ENCODE results near the gene ARAP1. TPM values are rescaled to one million over a fixed set of nuclear protein-coding genes. Genes with fewer than 3 reads are reported as not detected.

The ARAP1 gene
- total and polyA plus RNA-seq, 7 experiments from 2014 or later, result 30.4 to 317 (median 132) TPM

GRCh38 chr11:72655014-72655413 is 97.2 kb downstream of the ARAP1 start:
- Mint-ChIP-seq H3K4me1 (no peaks in the 10 kb centered on the region), H3K27ac (no peak overlapping the region), H3K4me3 (no peak overlapping the region), H3K36me3 (no peaks in the 10 kb centered on the region), H3K27me3 (peaks cover 0 to 14% (median 0%) of the 10 kb centered on the region in 5 donors), H3K9me3 (no peaks in the 10 kb centered on the region)
- intact Hi-C loops (cut with micrococcal nuclease), result no loop called here
- H3K9me3 ChIP-seq (ENCODE audit: control insufficient read depth in 2 of 3, low read length in 3 of 3), result no peaks in the 10 kb centered on the region
- H3K4me1 ChIP-seq (ENCODE audit: control insufficient read depth in 2 of 2, insufficient read depth in 2 of 2, low read length in 2 of 2), result no peaks in the 10 kb centered on the region
- no peak overlapping the region for H3K4me3 ChIP-seq (ENCODE audit: low read length)
- ChIA-PET CTCF (no interaction called here), POLR2A (no interaction called here)
- DNase-seq (no peak), ATAC-seq (no peak)
- no peak overlapping the region for H3K27ac ChIP-seq (ENCODE audit: low read depth, low read length)
- no peaks in the 10 kb centered on the region for H3K36me3 ChIP-seq (ENCODE audit: control insufficient read depth in 2 of 3, insufficient read depth in 3 of 3, low read length in 3 of 3)
- H3K27me3 ChIP-seq (ENCODE audit: control insufficient read depth in 2 of 2, insufficient read depth in 2 of 2, low read length in 2 of 2), result no peaks in the 10 kb centered on the region

GRCh38 chr11:72653649-72654048 is 98.6 kb downstream of the ARAP1 start:
- Histone ChIP-seq H3K27me3 (ENCODE audit: control insufficient read depth in 2 of 2, insufficient read depth in 2 of 2, low read length in 2 of 2) (no peaks in the 10 kb centered on the region), H3K9me3 (ENCODE audit: control insufficient read depth in 2 of 3, low read length in 3 of 3) (no peaks in the 10 kb centered on the region), H3K4me3 (ENCODE audit: low read length) (no peak overlapping the region), H3K27ac (ENCODE audit: low read depth, low read length) (no peak overlapping the region), H3K4me1 (ENCODE audit: control insufficient read depth in 2 of 2, insufficient read depth in 2 of 2, low read length in 2 of 2) (no peaks in the 10 kb centered on the region), H3K36me3 (ENCODE audit: control insufficient read depth in 2 of 3, insufficient read depth in 3 of 3, low read length in 3 of 3) (no peaks in the 10 kb centered on the region)
- Mint-ChIP-seq H3K9me3 (no peaks in the 10 kb centered on the region), H3K27ac (no peak overlapping the region), H3K4me1 (no peaks in the 10 kb centered on the region), H3K36me3 (no peaks in the 10 kb centered on the region), H3K27me3 (peaks cover 0 to 13% (median 0%) of the 10 kb centered on the region in 5 donors), H3K4me3 (no peak overlapping the region)
- peak; percentile 6 for ATAC-seq
- ChIA-PET CTCF (no interaction called here), POLR2A (no interaction called here)
- intact Hi-C loops (cut with micrococcal nuclease), result no loop called here
- DNase-seq, result no peak

- Mint-ChIP-seq H3K4me3 (no peak overlapping the region), H3K36me3 (no peaks in the 10 kb centered on the region), H3K27me3 (peaks cover 0 to 8% (median 0%) of the 10 kb centered on the region in 5 donors), H3K4me1 (no peaks in the 10 kb centered on the region), H3K27ac (no peak overlapping the region), H3K9me3 (no peaks in the 10 kb centered on the region)
- Histone ChIP-seq H3K36me3 (ENCODE audit: control insufficient read depth in 2 of 3, insufficient read depth in 3 of 3, low read length in 3 of 3) (no peaks in the 10 kb centered on the region), H3K27me3 (ENCODE audit: control insufficient read depth in 2 of 2, insufficient read depth in 2 of 2, low read length in 2 of 2) (no peaks in the 10 kb centered on the region), H3K4me3 (ENCODE audit: low read length) (no peak overlapping the region), H3K9me3 (ENCODE audit: control insufficient read depth in 2 of 3, low read length in 3 of 3) (no peaks in the 10 kb centered on the region), H3K4me1 (ENCODE audit: control insufficient read depth in 2 of 2, insufficient read depth in 2 of 2, low read length in 2 of 2) (no peaks in the 10 kb centered on the region), H3K27ac (ENCODE audit: low read depth, low read length) (no peak overlapping the region)
- DNase-seq (no peak), ATAC-seq (no peak)
- intact Hi-C loops (cut with micrococcal nuclease), result no loop called here
- POLR2A ChIA-PET, result no interaction called here
- CTCF ChIA-PET, result no interaction called here
Observed at GRCh38 chr11:72652873-72653630, 99.2 kb downstream of the ARAP1 start.

GRCh38 chr11:72652133-72652532 is 100.1 kb downstream of the ARAP1 start:
- no peaks in the 10 kb centered on the region for H3K4me1 Mint-ChIP-seq
- CTCF ChIA-PET, result interaction anchor here (1.1 kb wide), 1 partner anchor 37 kb away, joined by 3 read pairs; no protein-coding TSS in a partner anchor
- Histone ChIP-seq H3K36me3 (ENCODE audit: control insufficient read depth in 2 of 3, insufficient read depth in 3 of 3, low read length in 3 of 3) (no peaks in the 10 kb centered on the region), H3K27ac (ENCODE audit: low read depth, low read length) (no peak overlapping the region), H3K9me3 (ENCODE audit: control insufficient read depth in 2 of 3, low read length in 3 of 3) (no peaks in the 10 kb centered on the region), H3K4me3 (ENCODE audit: low read length) (no peak overlapping the region), H3K27me3 (ENCODE audit: control insufficient read depth in 2 of 2, insufficient read depth in 2 of 2, low read length in 2 of 2) (no peaks in the 10 kb centered on the region), H3K4me1 (ENCODE audit: control insufficient read depth in 2 of 2, insufficient read depth in 2 of 2, low read length in 2 of 2) (no peaks in the 10 kb centered on the region)
- DNase-seq, result no peak
- no peak overlapping the region for H3K27ac Mint-ChIP-seq
- no peak for ATAC-seq
- H3K27me3 Mint-ChIP-seq, result peaks cover 0 to 8% (median 0%) of the 10 kb centered on the region in 5 donors
- H3K9me3 Mint-ChIP-seq, result no peaks in the 10 kb centered on the region
- H3K4me3 Mint-ChIP-seq, result no peak overlapping the region
- POLR2A ChIA-PET, result no interaction called here
- intact Hi-C loops (cut with micrococcal nuclease), result no loop called here
- H3K36me3 Mint-ChIP-seq, result no peaks in the 10 kb centered on the region

- H3K4me1 ChIP-seq (ENCODE audit: control insufficient read depth in 2 of 2, insufficient read depth in 2 of 2, low read length in 2 of 2), result no peaks in the 10 kb centered on the region
- H3K4me3 Mint-ChIP-seq, result no peak overlapping the region
- no peak overlapping the region for H3K4me3 ChIP-seq (ENCODE audit: low read length)
- ATAC-seq (peak; percentile 19), DNase-seq (no peak)
- H3K27ac Mint-ChIP-seq, result no peak overlapping the region
- no peaks in the 10 kb centered on the region for H3K9me3 Mint-ChIP-seq
- no peaks in the 10 kb centered on the region for H3K36me3 ChIP-seq (ENCODE audit: control insufficient read depth in 2 of 3, insufficient read depth in 3 of 3, low read length in 3 of 3)
- no peaks in the 10 kb centered on the region for H3K9me3 ChIP-seq (ENCODE audit: control insufficient read depth in 2 of 3, low read length in 3 of 3)
- no peak overlapping the region for H3K27ac ChIP-seq (ENCODE audit: low read depth, low read length)
- peaks cover 0 to 7% (median 0%) of the 10 kb centered on the region in 5 donors for H3K27me3 Mint-ChIP-seq
- H3K27me3 ChIP-seq (ENCODE audit: control insufficient read depth in 2 of 2, insufficient read depth in 2 of 2, low read length in 2 of 2), result no peaks in the 10 kb centered on the region
- intact Hi-C loops (cut with micrococcal nuclease), result no loop called here
- ChIA-PET POLR2A (no interaction called here), CTCF (no interaction called here)
- no peaks in the 10 kb centered on the region for H3K4me1 Mint-ChIP-seq
- no peaks in the 10 kb centered on the region for H3K36me3 Mint-ChIP-seq
Observed at GRCh38 chr11:72649215-72649976, 102.8 kb downstream of the ARAP1 start.

GRCh38 chr11:72648384-72649136 is 103.6 kb downstream of the ARAP1 start:
- intact Hi-C loops (cut with micrococcal nuclease), result no loop called here

More at GRCh38 chr11:72648384-72649136, 103.6 kb downstream of the ARAP1 start:
- ChIA-PET POLR2A (no interaction called here), CTCF (no interaction called here)
- Histone ChIP-seq H3K4me3 (ENCODE audit: low read length) (no peak overlapping the region), H3K4me1 (ENCODE audit: control insufficient read depth in 2 of 2, insufficient read depth in 2 of 2, low read length in 2 of 2) (no peaks in the 10 kb centered on the region), H3K9me3 (ENCODE audit: control insufficient read depth in 2 of 3, low read length in 3 of 3) (no peaks in the 10 kb centered on the region), H3K27ac (ENCODE audit: low read depth, low read length) (no peak overlapping the region), H3K36me3 (ENCODE audit: control insufficient read depth in 2 of 3, insufficient read depth in 3 of 3, low read length in 3 of 3) (no peaks in the 10 kb centered on the region), H3K27me3 (ENCODE audit: control insufficient read depth in 2 of 2, insufficient read depth in 2 of 2, low read length in 2 of 2) (no peaks in the 10 kb centered on the region)
- ATAC-seq (no peak), DNase-seq (no peak)
- Mint-ChIP-seq H3K4me3 (no peak overlapping the region), H3K27me3 (peaks cover 0 to 15% (median 5%) of the 10 kb centered on the region in 5 donors), H3K4me1 (peaks cover 0 to 6% (median 0%) of the 10 kb centered on the region in 7 donors), H3K27ac (no peak overlapping the region), H3K9me3 (no peaks in the 10 kb centered on the region), H3K36me3 (no peaks in the 10 kb centered on the region)
